ENCODE results near the gene ADGRA1.

The ADGRA1 gene

GRCh38 chr10:133056651-133057178 lies 31.0 kb upstream of the ADGRA1 start:
- DNase-seq (ENCODE audit: low spot score): no peak

- DNase-seq (ENCODE audit: low spot score): no peak
Measured at GRCh38 chr10:133058331-133059092, 29.2 kb upstream of the ADGRA1 start.

GRCh38 chr10:133059093-133059470 lies 28.6 kb upstream of the ADGRA1 start:
- DNase-seq (ENCODE audit: low spot score): no peak

GRCh38 chr10:133059571-133059970 lies 28.2 kb upstream of the ADGRA1 start:
- no peak for DNase-seq (ENCODE audit: low spot score)

GRCh38 chr10:133060022-133060421 lies 27.7 kb upstream of the ADGRA1 start:
- DNase-seq (ENCODE audit: low spot score): no peak

GRCh38 chr10:133060466-133060865 lies 27.3 kb upstream of the ADGRA1 start:
- DNase-seq (ENCODE audit: low spot score): no peak

GRCh38 chr10:133060881-133061280 lies 26.8 kb upstream of the ADGRA1 start:
- no peak for DNase-seq (ENCODE audit: low spot score)

GRCh38 chr10:133061296-133062038 lies 26.3 kb upstream of the ADGRA1 start:
- DNase-seq (ENCODE audit: low spot score): no peak

GRCh38 chr10:133062085-133062484 lies 25.6 kb upstream of the ADGRA1 start:
- DNase-seq (ENCODE audit: low spot score): no peak

GRCh38 chr10:133062635-133063034 lies 25.1 kb upstream of the ADGRA1 start:
- no peak for DNase-seq (ENCODE audit: low spot score)

- no peak for DNase-seq (ENCODE audit: low spot score)
Measured at GRCh38 chr10:133067149-133068105, 20.3 kb upstream of the ADGRA1 start.

GRCh38 chr10:133068111-133069032 lies 19.4 kb upstream of the ADGRA1 start:
- no peak for DNase-seq (ENCODE audit: low spot score)

- DNase-seq (ENCODE audit: low spot score): no peak
Measured at GRCh38 chr10:133069033-133069525, 18.6 kb upstream of the ADGRA1 start.

GRCh38 chr10:133070405-133070804 lies 17.3 kb upstream of the ADGRA1 start:
- DNase-seq (ENCODE audit: low spot score): no peak

- DNase-seq (ENCODE audit: low spot score): no peak
Measured at GRCh38 chr10:133070810-133071209, 16.9 kb upstream of the ADGRA1 start.

GRCh38 chr10:133071733-133072132 lies 16.0 kb upstream of the ADGRA1 start:
- DNase-seq (ENCODE audit: low spot score): no peak

- no peak for DNase-seq (ENCODE audit: low spot score)
Measured at GRCh38 chr10:133072196-133072595, 15.5 kb upstream of the ADGRA1 start.

- no peak for DNase-seq (ENCODE audit: low spot score)
Measured at GRCh38 chr10:133072720-133073390, 14.9 kb upstream of the ADGRA1 start.

GRCh38 chr10:133075346-133076137 lies 12.2 kb upstream of the ADGRA1 start:
- no peak for DNase-seq (ENCODE audit: low spot score)

Measured in putamen (tissue), 1 donor.